Measurements from ENCODE around the gene GPHN.

DNA sequence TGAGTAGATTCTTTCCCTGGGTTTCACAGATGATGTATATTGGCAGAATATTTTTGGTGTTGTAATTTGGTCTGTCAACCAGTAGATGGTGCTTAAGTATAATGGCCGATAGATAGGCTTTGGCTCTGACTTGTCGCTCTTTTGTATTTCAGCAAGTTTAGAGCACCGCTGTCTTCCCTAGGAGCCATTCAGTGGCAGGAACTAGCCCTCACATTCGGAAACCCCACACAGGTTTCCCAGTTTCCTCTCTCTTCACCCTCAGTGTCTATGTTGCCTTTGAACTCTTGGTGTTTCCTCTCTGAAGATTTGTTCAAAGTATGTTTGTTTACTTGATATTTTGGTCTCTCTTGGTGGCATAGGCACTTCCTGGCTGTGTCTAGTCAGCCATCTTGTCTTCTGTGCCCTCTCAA is 102.2 kb downstream of the GPHN start:
- no peak for TF ChIP-seq EZH2 (IDR thresholded peaks at IDR 0.05)
- no peak for TF ChIP-seq FOXP2 (optimal IDR thresholded peaks at IDR 0.05; ENCODE audit: control extremely low read depth, extremely low read length, insufficient read depth)
